Epithelial cell of proximal tubule (primary cell): ENCODE measurements around the gene SLC22A15. TPM values are rescaled to one million over a fixed set of nuclear protein-coding genes. Genes with fewer than 3 reads are reported as not detected.

Source experiments
- DNase-seq: peaks from one replicate; pipeline ENCODE4 v3.0.0-alpha.2; 2011; ENCODE audit warnings: low read depth
- H3K4me3 ChIP-seq: 2 replicates; pipeline ENCODE4 v1.5.1; 2011; ENCODE audit warnings: low read depth, mild to moderate bottlenecking, low read length
- total RNA-seq: library from RNA; depleted of rRNA; stranded (reverse); fragments of >200 nt; gene quantifications from 2 replicates; pipeline ENCODE4 v1.2.3, GENCODE V29; 2015
- TF ChIP-seq, protein P1 (sequence below): conservative IDR thresholded peaks from 2 replicates; pipeline ENCODE4 v1.5.1; 2012; ENCODE audit warnings: low read depth, mild to moderate bottlenecking, low read length

Gene SLC22A15
- total RNA-seq, 1 donor from 2014 or later: 2.6 TPM

DNA sequence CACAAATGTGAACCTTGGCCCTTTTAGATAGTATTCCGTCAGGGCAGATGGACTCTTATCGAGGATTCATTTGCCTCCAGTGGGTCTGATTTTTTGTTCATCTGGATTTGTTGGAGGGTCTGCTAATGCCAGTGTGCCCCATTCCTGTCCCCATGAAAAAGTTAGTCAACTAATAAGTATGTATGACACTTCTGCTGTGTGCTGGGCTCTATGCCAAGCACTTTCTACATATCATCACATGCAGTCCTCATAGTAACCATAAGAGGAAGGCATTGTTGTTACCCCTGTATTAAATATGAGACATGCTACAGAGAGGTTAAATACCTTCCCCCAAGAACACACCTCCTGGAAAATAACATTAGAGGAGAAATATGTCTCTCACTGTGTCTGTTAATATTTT is 88.3 kb downstream of the SLC22A15 start:
- no peak for DNase-seq
- TF ChIP-seq, protein P1, sequence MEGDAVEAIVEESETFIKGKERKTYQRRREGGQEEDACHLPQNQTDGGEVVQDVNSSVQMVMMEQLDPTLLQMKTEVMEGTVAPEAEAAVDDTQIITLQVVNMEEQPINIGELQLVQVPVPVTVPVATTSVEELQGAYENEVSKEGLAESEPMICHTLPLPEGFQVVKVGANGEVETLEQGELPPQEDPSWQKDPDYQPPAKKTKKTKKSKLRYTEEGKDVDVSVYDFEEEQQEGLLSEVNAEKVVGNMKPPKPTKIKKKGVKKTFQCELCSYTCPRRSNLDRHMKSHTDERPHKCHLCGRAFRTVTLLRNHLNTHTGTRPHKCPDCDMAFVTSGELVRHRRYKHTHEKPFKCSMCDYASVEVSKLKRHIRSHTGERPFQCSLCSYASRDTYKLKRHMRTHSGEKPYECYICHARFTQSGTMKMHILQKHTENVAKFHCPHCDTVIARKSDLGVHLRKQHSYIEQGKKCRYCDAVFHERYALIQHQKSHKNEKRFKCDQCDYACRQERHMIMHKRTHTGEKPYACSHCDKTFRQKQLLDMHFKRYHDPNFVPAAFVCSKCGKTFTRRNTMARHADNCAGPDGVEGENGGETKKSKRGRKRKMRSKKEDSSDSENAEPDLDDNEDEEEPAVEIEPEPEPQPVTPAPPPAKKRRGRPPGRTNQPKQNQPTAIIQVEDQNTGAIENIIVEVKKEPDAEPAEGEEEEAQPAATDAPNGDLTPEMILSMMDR: no peak
- no peak overlapping the region for H3K4me3 ChIP-seq

DNA sequence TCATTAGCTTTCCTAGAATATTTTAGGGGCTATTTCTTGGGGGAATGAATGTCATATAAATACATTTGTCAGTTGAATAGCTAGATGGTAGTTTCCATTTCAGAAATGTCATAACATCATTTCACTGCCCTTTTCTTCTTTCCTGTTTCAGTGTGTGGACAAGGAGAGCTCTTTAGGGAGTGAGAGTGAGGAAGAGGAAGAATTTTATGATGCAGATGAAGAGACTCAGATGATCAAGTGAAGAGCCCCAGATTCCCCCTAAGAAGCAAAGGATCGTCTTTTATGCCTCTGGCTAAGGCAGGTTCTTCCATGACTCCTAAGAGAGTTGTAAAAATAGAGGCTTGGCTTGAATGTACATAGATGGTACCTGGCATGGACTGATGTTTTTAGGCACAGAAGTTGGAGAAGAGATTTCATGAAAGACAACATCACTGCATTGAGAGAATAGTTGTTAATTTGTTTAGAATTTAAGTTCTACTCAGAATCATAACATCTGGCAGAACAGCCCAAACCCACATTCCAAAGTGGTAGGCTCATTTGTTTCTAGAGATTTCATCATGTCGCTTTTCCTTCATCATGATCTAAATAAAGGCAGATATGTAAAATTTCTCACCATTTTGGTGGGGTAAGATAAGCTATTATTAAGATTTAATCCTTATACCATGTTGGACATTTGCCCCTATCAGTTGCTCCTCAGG is 90.7 kb downstream of the SLC22A15 start:
- no peak for DNase-seq
- H3K4me3 ChIP-seq: no peak overlapping the region
- TF ChIP-seq, protein P1: no peak

DNA sequence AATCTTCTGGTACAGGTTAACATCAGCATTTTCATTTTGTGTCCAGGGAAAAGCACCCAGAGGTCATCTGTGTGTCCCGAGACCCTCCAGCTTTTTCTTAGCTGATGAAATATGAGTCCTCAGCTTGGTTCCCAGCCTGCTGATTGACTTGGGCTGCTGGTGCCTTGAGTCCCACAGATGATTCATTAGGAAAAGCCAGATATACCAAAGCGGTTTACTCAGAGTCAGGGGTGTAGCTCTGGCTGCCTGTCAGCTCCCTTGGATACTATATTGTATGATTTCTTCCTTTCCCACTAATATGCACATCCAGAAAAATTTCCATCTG is 91.2 kb downstream of the SLC22A15 start:
- H3K4me3 ChIP-seq: no peak overlapping the region
- no peak for DNase-seq
- TF ChIP-seq, protein P1: no peak

DNA sequence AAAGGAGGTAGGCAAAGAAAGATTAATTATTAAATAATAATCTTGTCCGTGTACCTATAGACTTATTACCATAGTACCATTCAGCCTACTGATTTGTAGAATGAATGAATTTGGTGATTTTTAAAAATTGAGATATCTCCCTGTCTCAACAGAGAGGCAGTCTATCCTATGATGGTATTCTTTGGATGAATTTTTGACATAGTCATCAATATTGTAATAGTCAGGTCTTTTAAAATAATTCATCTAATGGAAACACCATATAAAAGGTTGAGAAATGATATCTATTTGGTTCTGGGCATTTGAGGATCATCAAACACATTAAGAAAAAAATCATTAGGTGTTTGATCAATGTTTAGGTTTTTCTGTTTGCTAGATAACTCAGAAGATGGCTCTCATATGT is 99.3 kb downstream of the SLC22A15 start:
- TF ChIP-seq, protein P1: no peak
- H3K4me3 ChIP-seq: no peak overlapping the region
- no peak for DNase-seq

DNA sequence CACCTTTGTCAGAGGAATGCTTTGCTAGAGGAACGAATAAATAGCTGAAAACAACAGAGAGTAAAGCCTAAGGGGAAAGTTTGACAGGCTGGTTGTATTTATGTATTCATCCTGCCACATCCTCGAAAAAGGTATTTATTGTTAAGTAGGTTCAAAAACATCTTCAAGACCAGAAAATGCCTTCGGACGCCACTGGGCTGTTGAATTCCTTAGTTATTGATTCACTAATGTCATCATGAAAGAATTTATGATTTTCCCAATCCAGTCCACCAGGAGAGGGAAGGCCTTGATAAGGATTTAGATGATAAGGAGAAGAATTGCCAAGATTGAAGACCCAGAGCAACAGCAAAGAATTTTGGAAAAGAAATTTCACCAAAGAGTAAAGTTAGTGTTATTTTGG is 99.7 kb downstream of the SLC22A15 start:
- TF ChIP-seq, protein P1: no peak
- no peak overlapping the region for H3K4me3 ChIP-seq
- DNase-seq: peak; percentile 52

DNA sequence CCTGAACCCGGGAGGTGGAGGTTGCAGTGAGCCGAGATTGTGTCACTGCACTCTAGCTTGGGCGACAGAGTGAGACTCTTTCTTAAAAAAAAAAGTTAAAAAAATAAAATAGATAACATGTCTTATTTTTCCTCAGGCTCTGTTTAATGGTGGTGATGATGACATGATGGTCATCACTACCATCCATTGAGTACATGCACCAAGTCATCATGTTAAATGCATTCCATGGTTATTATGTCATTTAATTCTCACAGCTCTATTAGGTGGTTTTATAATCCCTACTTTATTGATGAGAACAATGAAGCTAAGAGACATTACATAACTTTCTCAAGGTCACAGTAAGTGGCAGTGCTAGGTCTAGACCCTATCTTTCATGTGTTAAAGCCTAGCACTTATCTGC is 100.5 kb downstream of the SLC22A15 start:
- H3K4me3 ChIP-seq: no peak overlapping the region
- no peak for DNase-seq
- TF ChIP-seq, protein P1: no peak

DNA sequence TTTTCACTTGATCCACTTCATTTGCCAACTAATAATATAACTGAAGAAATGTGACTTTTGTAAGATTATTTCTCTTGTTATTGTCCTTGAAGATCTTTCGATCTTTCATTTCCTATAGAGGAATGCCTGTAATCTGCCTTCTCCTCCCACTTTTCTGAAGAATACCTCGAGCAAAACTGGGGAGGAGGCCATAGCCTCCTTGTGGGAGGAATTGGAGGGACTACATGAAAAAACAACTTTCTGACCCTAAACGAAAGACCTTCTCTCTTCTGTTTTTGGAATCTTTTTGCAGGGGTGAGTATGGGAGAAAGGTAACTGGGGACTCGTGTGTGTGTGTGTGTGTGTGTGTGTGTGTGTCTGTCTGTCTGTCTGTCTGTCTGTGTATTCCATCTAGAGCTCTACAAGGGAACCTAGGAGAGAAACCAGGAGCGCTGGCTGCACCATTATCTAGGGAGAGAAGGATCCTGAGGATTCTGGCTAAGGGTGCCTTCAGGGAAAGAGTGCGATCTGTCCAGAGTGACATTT is 102.4 kb downstream of the SLC22A15 start:
- H3K4me3 ChIP-seq: no peak overlapping the region
- no peak for DNase-seq
- TF ChIP-seq, protein P1: no peak
